ENCODE results near the gene RALGAPB. TPM values are rescaled to one million over a fixed set of nuclear protein-coding genes. Genes with fewer than 3 reads are reported as not detected.

The RALGAPB gene
- total RNA-seq, 1 donor from 2014 or later = 35.7 TPM

GRCh38 chr20:38449046-38449445, 23.6 kb upstream of the RALGAPB start:
- H3K4me3 ChIP-seq = no peak overlapping the region
- peaks cover 29% of the 10 kb centered on the region for H3K36me3 ChIP-seq
- intact Hi-C loops (cut with DNase I) = no loop called here
- DNase-seq (no peak), ATAC-seq (no peak)
- peaks cover 24% of the 10 kb centered on the region for H3K4me1 ChIP-seq
- no peak for TF ChIP-seq CTCF (IDR thresholded peaks at IDR 0.05)
- H3K27ac ChIP-seq = no peak overlapping the region
- H3K9me3 ChIP-seq = no peaks in the 10 kb centered on the region
- H3K27me3 ChIP-seq (ENCODE audit: low read depth) = no peaks in the 10 kb centered on the region

GRCh38 chr20:38450412-38450975, 22.1 kb upstream of the RALGAPB start:
- Histone ChIP-seq H3K4me1 (peaks cover 27% of the 10 kb centered on the region), H3K36me3 (peaks cover 29% of the 10 kb centered on the region), H3K4me3 (no peak overlapping the region), H3K9me3 (no peaks in the 10 kb centered on the region), H3K27me3 (ENCODE audit: low read depth) (no peaks in the 10 kb centered on the region), H3K27ac (no peak overlapping the region)
- no peak for TF ChIP-seq CTCF (IDR thresholded peaks at IDR 0.05)
- DNase-seq (no peak), ATAC-seq (no peak)
- intact Hi-C loops (cut with DNase I) = no loop called here

- no peak for TF ChIP-seq CTCF (IDR thresholded peaks at IDR 0.05)
- ATAC-seq (peak in 1 of 2 donors; percentile 29), DNase-seq (no peak)
- Histone ChIP-seq H3K36me3 (peaks cover 28% of the 10 kb centered on the region), H3K4me3 (no peak overlapping the region), H3K4me1 (peaks cover 12% of the 10 kb centered on the region), H3K9me3 (no peaks in the 10 kb centered on the region), H3K27ac (peak overlapping the region; percentile 68), H3K27me3 (ENCODE audit: low read depth) (no peaks in the 10 kb centered on the region)
- intact Hi-C loops (cut with DNase I) = no loop called here
Observed at GRCh38 chr20:38452880-38453624, 19.6 kb upstream of the RALGAPB start.

- intact Hi-C loops (cut with DNase I) = no loop called here
- DNase-seq (no peak), ATAC-seq (peak in 1 of 2 donors; percentile 20)
- Histone ChIP-seq H3K27me3 (ENCODE audit: low read depth) (no peaks in the 10 kb centered on the region), H3K27ac (peak overlapping the region; percentile 68), H3K9me3 (no peaks in the 10 kb centered on the region), H3K4me1 (peaks cover 7% of the 10 kb centered on the region), H3K36me3 (peaks cover 19% of the 10 kb centered on the region), H3K4me3 (no peak overlapping the region)
- no peak for TF ChIP-seq CTCF (IDR thresholded peaks at IDR 0.05)
Observed at GRCh38 chr20:38453941-38454340, 18.7 kb upstream of the RALGAPB start.

- no peak for TF ChIP-seq CTCF (IDR thresholded peaks at IDR 0.05)
- Histone ChIP-seq H3K4me1 (peaks cover 7% of the 10 kb centered on the region), H3K9me3 (no peaks in the 10 kb centered on the region), H3K36me3 (peaks cover 11% of the 10 kb centered on the region), H3K27me3 (ENCODE audit: low read depth) (no peaks in the 10 kb centered on the region), H3K27ac (no peak overlapping the region), H3K4me3 (no peak overlapping the region)
- intact Hi-C loops (cut with DNase I) = no loop called here
- ATAC-seq (no peak), DNase-seq (no peak)
Observed at GRCh38 chr20:38454556-38455473, 17.8 kb upstream of the RALGAPB start.

Measured in lower lobe of right lung (tissue), 2 donors.